ENCODE data around the gene DPF3.

DPF3 gene

GRCh38 chr14:72600551-72601330 is 293.2 kb downstream of the DPF3 start:
- Histone ChIP-seq H3K9ac (ENCODE audit: low read length) (no peak overlapping the region), H3K79me2 (ENCODE audit: low read length) (no peaks in the 10 kb centered on the region), H3K9me3 (replicated peaks; ENCODE audit: insufficient read depth, low read length) (no peaks in the 10 kb centered on the region), H2AFZ (ENCODE audit: low read length) (no peak overlapping the region), H3K4me2 (ENCODE audit: low read depth, low read length) (no peak overlapping the region), H3K4me3 (ENCODE audit: low read length) (no peak overlapping the region), H3K4me1 (ENCODE audit: low read length) (no peaks in the 10 kb centered on the region), H3K9me2 (replicated peaks; ENCODE audit: insufficient read depth, low read length) (no peaks in the 10 kb centered on the region), H3K36me3 (replicated peaks; ENCODE audit: insufficient read depth, low read length) (no peaks in the 10 kb centered on the region), H3F3A (ENCODE audit: insufficient read depth, low read length) (no peaks in the 10 kb centered on the region), H4K20me1 (ENCODE audit: insufficient read depth, low read length) (no peaks in the 10 kb centered on the region), H3K27me3 (replicated peaks; ENCODE audit: insufficient read depth, low read length) (no peaks in the 10 kb centered on the region), H3K27ac (ENCODE audit: low read length) (no peak overlapping the region)
- DNase-seq = no peak
- TF ChIP-seq EZH2 (optimal IDR thresholded peaks at IDR 0.05; ENCODE audit: low read depth, low read length) (no peak), EZH2phosphoT487 (IDR thresholded peaks at IDR 0.05; ENCODE audit: low read length) (no peak), CTCF (IDR thresholded peaks at IDR 0.05; ENCODE audit: low read length) (no peak)

GRCh38 chr14:72599579-72600470 is 294.1 kb downstream of the DPF3 start:
- no peaks in the 10 kb centered on the region for H3K4me1 ChIP-seq (ENCODE audit: low read length)
- no peaks in the 10 kb centered on the region for H3K36me3 ChIP-seq (replicated peaks; ENCODE audit: insufficient read depth, low read length)
- H3K9me2 ChIP-seq (replicated peaks; ENCODE audit: insufficient read depth, low read length) = no peaks in the 10 kb centered on the region
- H3K79me2 ChIP-seq (ENCODE audit: low read length) = no peaks in the 10 kb centered on the region
- no peak overlapping the region for H3K4me3 ChIP-seq (ENCODE audit: low read length)
- TF ChIP-seq EZH2 (optimal IDR thresholded peaks at IDR 0.05; ENCODE audit: low read depth, low read length) = no peak
- TF ChIP-seq EZH2phosphoT487 (IDR thresholded peaks at IDR 0.05; ENCODE audit: low read length) = no peak
- no peak for TF ChIP-seq CTCF (IDR thresholded peaks at IDR 0.05; ENCODE audit: low read length)
- H3K9me3 ChIP-seq (replicated peaks; ENCODE audit: insufficient read depth, low read length) = no peaks in the 10 kb centered on the region
- H3K27me3 ChIP-seq (replicated peaks; ENCODE audit: insufficient read depth, low read length) = no peaks in the 10 kb centered on the region
- H3F3A ChIP-seq (ENCODE audit: insufficient read depth, low read length) = no peaks in the 10 kb centered on the region
- H3K4me2 ChIP-seq (ENCODE audit: low read depth, low read length) = no peak overlapping the region
- no peak overlapping the region for H2AFZ ChIP-seq (ENCODE audit: low read length)
- no peak overlapping the region for H3K27ac ChIP-seq (ENCODE audit: low read length)
- DNase-seq = no peak
- no peak overlapping the region for H3K9ac ChIP-seq (ENCODE audit: low read length)
- no peaks in the 10 kb centered on the region for H4K20me1 ChIP-seq (ENCODE audit: insufficient read depth, low read length)

DNA sequence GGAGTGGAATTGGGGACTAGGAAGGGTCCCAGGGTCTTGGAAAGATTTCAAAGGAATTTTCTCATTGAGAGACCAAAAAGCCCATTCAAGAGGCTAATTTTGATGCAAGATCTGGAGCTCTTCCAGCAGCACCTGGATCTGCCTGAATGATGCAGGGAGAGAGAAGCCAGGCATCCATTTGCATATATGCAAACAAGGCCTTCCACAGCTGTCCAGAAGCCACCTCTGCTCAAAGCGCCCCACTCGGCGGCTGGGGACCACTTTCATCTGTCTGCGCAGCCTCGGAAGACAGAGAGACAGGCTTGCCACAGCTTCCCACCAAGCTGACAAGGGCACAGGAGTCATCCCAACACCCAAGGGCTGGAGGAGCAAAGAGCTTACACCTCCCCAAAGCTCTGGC is 295.6 kb downstream of the DPF3 start:
- Histone ChIP-seq H3K9me2 (replicated peaks; ENCODE audit: insufficient read depth, low read length) (no peaks in the 10 kb centered on the region), H3K9me3 (replicated peaks; ENCODE audit: insufficient read depth, low read length) (no peaks in the 10 kb centered on the region)

More for the DNA sequence above, 295.6 kb downstream of the DPF3 start:
- Histone ChIP-seq H3F3A (ENCODE audit: insufficient read depth, low read length) (no peaks in the 10 kb centered on the region), H3K27me3 (replicated peaks; ENCODE audit: insufficient read depth, low read length) (no peaks in the 10 kb centered on the region), H3K4me3 (ENCODE audit: low read length) (no peak overlapping the region), H3K4me1 (ENCODE audit: low read length) (no peaks in the 10 kb centered on the region), H3K9ac (ENCODE audit: low read length) (no peak overlapping the region), H3K79me2 (ENCODE audit: low read length) (no peaks in the 10 kb centered on the region), H3K4me2 (ENCODE audit: low read depth, low read length) (no peak overlapping the region), H3K27ac (ENCODE audit: low read length) (no peak overlapping the region), H3K36me3 (replicated peaks; ENCODE audit: insufficient read depth, low read length) (no peaks in the 10 kb centered on the region), H2AFZ (ENCODE audit: low read length) (no peak overlapping the region), H4K20me1 (ENCODE audit: insufficient read depth, low read length) (no peaks in the 10 kb centered on the region)
- no peak for DNase-seq
- TF ChIP-seq EZH2phosphoT487 (IDR thresholded peaks at IDR 0.05; ENCODE audit: low read length) (no peak), CTCF (IDR thresholded peaks at IDR 0.05; ENCODE audit: low read length) (no peak), EZH2 (optimal IDR thresholded peaks at IDR 0.05; ENCODE audit: low read depth, low read length) (no peak)
